ENCODE data around the gene DNAJC18. TPM values are rescaled to one million over a fixed set of nuclear protein-coding genes. Genes with fewer than 3 reads are reported as not detected.
A peak's percentile ranks its signal among the peaks of the same experiment; 100 is the strongest.

DNAJC18 gene
- total and polyA plus RNA-seq, 2 of the 4 experiments (the other 2 are of a cell fraction) = 8.5 to 11.1 TPM

DNA sequence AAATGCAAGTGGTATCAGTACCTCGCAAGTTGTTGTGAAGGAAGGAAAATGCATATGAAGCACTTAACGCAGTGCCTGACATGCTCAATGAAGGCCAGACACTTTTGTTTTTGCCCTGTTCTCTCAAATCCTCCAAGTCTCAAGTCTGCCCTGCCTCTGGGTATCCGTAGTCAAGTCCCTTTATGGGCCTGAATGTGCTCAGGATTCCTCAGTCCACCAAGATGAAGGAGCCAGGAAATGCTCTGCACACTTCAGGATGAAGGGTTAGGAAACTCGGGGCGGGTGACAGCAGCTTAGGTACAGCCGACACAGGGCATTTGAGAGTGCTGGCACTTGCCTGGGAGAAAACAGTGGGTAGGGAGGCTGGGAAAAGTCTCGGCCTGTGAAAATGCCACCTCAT lies 21.9 kb upstream of the DNAJC18 start:
- intact Hi-C loops (cut with micrococcal nuclease) = no loop called here
- no peak overlapping the region; the same call in 1 of the 2 replicates for H3K27ac ChIP-seq (ENCODE audit: insufficient read depth, low read length)
- dilution Hi-C loops (cut with HindIII; ENCODE audit: low sequenced_read_pairs, unreplicated experiment) = no loop called here

More for the DNA sequence above, 21.9 kb upstream of the DNAJC18 start:
- H3K4me3 ChIP-seq (ENCODE audit: insufficient read depth, low read depth, low read length) = no peak overlapping the region
- no peak overlapping the region for H3K4me2 ChIP-seq (ENCODE audit: low read depth, low read length)
- ChIA-PET CTCF (no interaction called here), POLR2A (ENCODE audit: unreplicated experiment) (no interaction called here)
- H2AFZ ChIP-seq (replicated peaks; ENCODE audit: low read length, poor library complexity) = peak overlapping the region; percentile 76
- peak overlapping the region; percentile 85 for H3K4ac ChIP-seq (ENCODE audit: low read depth, low read length)
- no peak for TF ChIP-seq SMC3 (IDR thresholded peaks at IDR 0.05; ENCODE audit: low read depth, low read length)
- TF ChIP-seq MAZ (IDR thresholded peaks at IDR 0.05; ENCODE audit: borderline replicate concordance, low read depth, low read length) = no peak
- no peak for TF ChIP-seq MAFK (IDR thresholded peaks at IDR 0.05; ENCODE audit: low read depth, low read length)
- TF ChIP-seq MXI1 (IDR thresholded peaks at IDR 0.05; ENCODE audit: borderline replicate concordance, low read depth, low read length) = no peak
- peaks cover 25% of the 10 kb centered on the region for H3K9me1 ChIP-seq (ENCODE audit: insufficient read depth, low read length)
- H2BK20ac ChIP-seq (ENCODE audit: low read depth, low read length) = peak overlapping the region; percentile 69
- H3K56ac ChIP-seq (ENCODE audit: extremely low read depth, insufficient read depth, low read length) = no peak overlapping the region
- no peaks in the 10 kb centered on the region for H3K9me3 ChIP-seq (ENCODE audit: control insufficient read depth, insufficient read depth, low read length)
- 80% methylated on average over 5 of the region's 7 CpGs; no CpG with 5 or more reads in 1 of the 2 experiments for WGBS, 2 experiments (ENCODE audit: extremely low coverage in 2 of 2, insufficient read length in 1 of 2)
- peak overlapping the region; percentile 81 for H2AK9ac ChIP-seq (replicated peaks; ENCODE audit: low read depth, low read length, poor library complexity)
- in situ Hi-C loops (cut with MboI; ENCODE audit: low sequenced_read_pairs) = no loop called here
- peak overlapping the region; percentile 52 for H2BK5ac ChIP-seq (ENCODE audit: low read depth, low read length, poor library complexity, severe bottlenecking)
- peak overlapping the region; percentile 18; the same call in 1 of the 2 replicates for H4K5ac ChIP-seq (ENCODE audit: low read depth, low read length)
- H4K8ac ChIP-seq (ENCODE audit: low read depth in 2 of 2, low read length in 2 of 2) = peak overlapping the region; percentile 42 to 71
- peak overlapping the region; percentile 84 for H2BK120ac ChIP-seq (ENCODE audit: low read depth, low read length)
- no TSS peak for BruUV-seq (replicated peaks)
- H3K79me1 ChIP-seq (ENCODE audit: low read depth in 1 of 2, low read length in 2 of 2) = no peaks in the 10 kb centered on the region; a peak in 1 of 4 replicates
- H3K23ac ChIP-seq (ENCODE audit: low read depth, low read length) = peak overlapping the region; percentile 33
- H3K9ac ChIP-seq (ENCODE audit: low read depth, low read length) = no peak overlapping the region
- no peaks in the 10 kb centered on the region for H3K36me3 ChIP-seq (ENCODE audit: control insufficient read depth, insufficient read depth, low read length)
- peaks cover 23% of the 10 kb centered on the region for H3K4me1 ChIP-seq (ENCODE audit: control insufficient read depth, insufficient read depth, low read length)
- H2AK5ac ChIP-seq (ENCODE audit: low read depth, low read length) = peak overlapping the region; percentile 82
- peak overlapping the region; percentile 18; the same call in 1 of the 2 replicates for H3K18ac ChIP-seq (ENCODE audit: low read depth, low read length)
- H4K20me1 ChIP-seq (ENCODE audit: insufficient read depth, low read length) = no peaks in the 10 kb centered on the region
- H2BK15ac ChIP-seq (ENCODE audit: low read depth, low read length) = peak overlapping the region; percentile 74; the same call in 2 of the 3 replicates
- ATAC-seq (ENCODE audit: low read depth) (0 out of 2 replicates have a peak, but pooled peaks have one; percentile 7), DNase-seq (no peak)
- peak overlapping the region; percentile 81 for H3K14ac ChIP-seq (replicated peaks; ENCODE audit: low read depth, low read length)
- no peaks in the 10 kb centered on the region for H3K27me3 ChIP-seq (ENCODE audit: control insufficient read depth, insufficient read depth, low read length)
- H4K91ac ChIP-seq (ENCODE audit: insufficient read depth, low read depth, low read length) = peak overlapping the region; percentile 65
